GM18507 (cell line): ENCODE measurements around the gene MICAL3.

Experiments used
- DNase-seq: peaks from one replicate; pipeline ENCODE4 v3.0.0; 2011; ENCODE audit warnings: low read depth; ENCODE audit not compliant: insufficient read length; ENCODE audit errors: extremely low spot score
- FAIRE-seq: peaks from 2 replicates; lab custom pipeline; 2011; peaks lifted over from hg19 to GRCh38; lab: Jason Lieb, UNC

Gene MICAL3

DNA sequence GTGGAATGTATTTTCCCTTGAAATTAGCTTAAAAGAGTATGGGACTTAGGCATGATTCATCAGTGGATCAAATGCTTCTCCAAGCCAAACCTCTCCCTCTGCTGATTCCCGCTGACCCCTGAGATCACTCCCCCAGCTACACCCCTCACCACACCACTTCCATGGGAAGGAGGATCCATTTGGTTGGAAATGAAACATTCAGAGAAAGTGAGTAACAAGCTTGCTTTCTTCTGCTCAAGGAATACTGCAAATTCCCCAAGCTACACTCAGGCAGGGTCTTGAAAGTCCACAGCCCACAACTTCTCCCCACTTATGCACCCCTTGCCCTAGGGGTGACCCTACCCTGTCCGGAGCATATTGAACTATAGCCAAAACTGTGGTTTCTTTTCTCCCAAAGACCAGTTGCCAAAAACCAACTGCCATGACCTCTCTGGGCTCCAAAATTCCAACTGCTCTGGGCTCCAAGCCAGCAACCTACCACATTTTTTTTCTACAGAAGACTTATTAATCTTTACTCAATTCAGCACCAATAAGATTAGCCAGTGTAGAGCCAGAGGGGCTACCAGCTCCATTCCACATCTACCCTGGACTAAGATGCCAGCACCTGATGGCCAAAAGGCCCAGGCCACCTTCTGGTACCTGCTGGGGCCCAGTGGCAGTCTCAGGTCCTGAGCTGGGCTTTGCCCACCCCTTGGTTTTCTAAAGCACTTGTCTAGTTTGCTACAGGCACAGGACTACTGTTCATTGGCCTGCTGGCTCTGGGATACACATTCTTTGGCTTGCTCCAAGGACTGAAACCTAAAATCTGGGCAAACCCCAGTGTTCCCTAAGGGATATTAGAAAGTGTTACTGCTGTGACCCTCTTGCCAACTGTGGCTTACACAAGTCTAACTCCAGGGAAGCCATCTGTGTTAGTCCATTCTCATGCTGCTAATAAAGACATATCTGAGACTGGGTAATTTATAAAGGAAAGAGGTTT is 101.1 kb downstream of the MICAL3 start:
- no peak for DNase-seq
- FAIRE-seq = no peak

DNA sequence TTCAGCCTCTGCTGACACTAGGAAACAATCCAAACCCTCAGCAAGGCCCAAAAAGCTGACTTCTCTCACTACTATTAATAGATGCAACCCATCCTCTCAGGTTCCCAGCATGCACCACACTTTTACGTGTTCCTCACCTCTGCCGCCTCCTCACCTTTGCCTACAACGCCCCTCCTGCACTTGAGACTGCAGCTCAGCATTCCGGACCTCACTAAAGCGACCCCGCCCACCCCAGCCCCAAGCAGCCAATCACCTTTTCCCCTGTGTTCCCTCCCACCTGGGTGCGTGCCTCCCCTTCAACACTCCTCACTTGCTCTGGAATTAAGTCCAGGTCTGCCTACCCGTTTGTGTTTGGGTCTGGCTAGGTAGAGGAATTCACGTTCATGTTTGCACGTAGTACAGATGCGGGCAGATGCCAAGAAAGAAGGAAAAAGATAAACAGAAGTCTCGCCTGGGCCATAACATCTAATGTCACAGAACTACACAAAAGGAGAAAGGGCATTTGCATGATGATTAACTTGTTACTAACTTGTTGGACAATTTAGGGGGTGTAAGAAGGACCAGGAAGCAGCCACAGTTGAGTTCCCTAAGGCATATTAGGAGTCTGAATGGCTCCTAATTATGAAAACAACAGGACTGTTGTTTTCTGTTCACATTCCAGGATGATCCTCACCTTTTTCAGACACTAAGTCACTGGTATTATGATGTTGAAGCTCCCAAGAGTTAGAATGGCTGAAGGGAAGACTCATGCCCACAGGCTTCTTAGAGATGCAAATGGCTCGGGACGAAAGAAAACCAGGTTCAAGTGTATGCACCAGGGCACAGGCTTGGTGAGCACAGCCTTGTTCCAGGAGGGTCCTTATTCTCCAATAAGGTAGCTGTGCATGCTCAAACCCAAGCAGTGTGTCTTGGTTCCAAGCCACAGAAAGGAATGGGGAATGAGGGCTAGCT is 102.2 kb downstream of the MICAL3 start:
- FAIRE-seq (no peak), DNase-seq (no peak)

- FAIRE-seq (no peak), DNase-seq (no peak)
Observed at GRCh38 chr22:17920992-17921650, 103.2 kb downstream of the MICAL3 start.

- DNase-seq = no peak
- no peak for FAIRE-seq
Observed at GRCh38 chr22:17920145-17920605, 104.2 kb downstream of the MICAL3 start.

DNA sequence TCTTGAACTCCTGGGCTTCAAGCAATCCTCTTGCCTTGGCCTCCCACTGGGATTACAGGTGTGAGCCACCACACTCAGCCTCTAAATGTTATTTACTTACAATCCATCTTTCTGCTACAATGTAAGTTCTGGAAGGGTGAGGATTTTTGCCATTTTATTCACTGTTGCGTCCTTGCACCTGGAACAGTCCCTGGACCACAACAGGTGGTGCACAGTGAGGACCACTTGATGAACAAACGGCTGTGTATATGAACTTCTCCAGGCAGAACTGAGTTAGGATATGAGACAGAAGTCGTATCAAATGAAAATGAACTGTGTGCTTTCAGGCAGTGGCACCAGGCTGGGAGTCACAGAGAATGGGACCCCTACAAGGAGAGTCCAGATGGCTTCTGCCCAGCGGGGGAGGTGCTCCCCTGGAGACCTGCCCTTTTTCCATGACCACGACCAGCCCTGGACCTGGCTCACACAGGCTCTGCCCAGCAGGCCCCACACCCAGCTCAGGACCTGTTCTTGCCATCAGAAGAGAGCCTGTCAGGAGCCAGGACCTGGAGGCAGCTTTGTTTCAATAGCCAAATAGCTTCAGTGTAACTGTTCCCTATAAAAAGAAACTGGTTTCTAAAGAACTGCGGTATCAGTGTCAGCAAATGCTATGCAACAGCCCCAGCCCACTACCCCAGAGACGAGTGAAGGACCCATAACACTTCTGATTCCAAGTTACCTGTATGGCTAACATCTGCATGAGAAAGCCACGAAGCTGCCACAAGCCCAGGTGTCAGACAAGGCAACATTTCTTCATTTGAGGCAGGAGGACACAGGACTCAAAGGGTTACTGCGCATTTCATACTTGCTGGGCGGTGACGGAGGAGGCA is 104.9 kb downstream of the MICAL3 start:
- DNase-seq (no peak), FAIRE-seq (no peak)

- no peak for DNase-seq
Observed at GRCh38 chr22:17918840-17919239, 105.5 kb downstream of the MICAL3 start.

DNA sequence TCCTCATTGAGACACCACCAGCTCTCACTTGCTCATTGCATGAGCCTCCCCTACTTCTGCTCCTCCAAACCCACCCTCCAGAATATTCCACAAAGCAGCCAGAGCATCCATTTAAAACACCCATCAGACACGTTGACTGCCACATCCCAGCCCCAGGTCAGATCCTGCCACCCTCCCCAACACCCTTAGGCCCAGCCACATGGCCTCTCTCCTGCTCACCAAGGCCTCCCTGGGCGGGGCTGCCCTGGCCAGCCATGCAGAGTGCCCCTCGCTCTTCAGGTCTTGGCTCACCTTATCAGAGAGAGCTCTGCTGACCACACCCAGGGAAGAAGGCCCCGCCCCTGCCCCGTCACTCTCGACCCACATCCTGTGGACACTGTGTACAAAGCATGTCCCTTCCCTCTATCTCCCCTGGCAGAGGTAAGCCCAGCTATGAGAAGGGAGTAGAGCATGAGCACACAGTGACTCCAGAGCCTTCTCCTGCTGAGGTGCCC is 106.8 kb downstream of the MICAL3 start:
- FAIRE-seq = no peak

More at GRCh38 chr22:17918840-17919239, 105.5 kb downstream of the MICAL3 start:
- no peak for FAIRE-seq

GRCh38 chr22:17916226-17916889 is 108.0 kb downstream of the MICAL3 start:
- no peak for FAIRE-seq
- DNase-seq = no peak

More for the DNA sequence above, 106.8 kb downstream of the MICAL3 start:
- DNase-seq = no peak

GRCh38 chr22:17915676-17916075 is 108.7 kb downstream of the MICAL3 start:
- DNase-seq (no peak), FAIRE-seq (no peak)

GRCh38 chr22:17915188-17915587 is 109.2 kb downstream of the MICAL3 start:
- no peak for FAIRE-seq

DNA sequence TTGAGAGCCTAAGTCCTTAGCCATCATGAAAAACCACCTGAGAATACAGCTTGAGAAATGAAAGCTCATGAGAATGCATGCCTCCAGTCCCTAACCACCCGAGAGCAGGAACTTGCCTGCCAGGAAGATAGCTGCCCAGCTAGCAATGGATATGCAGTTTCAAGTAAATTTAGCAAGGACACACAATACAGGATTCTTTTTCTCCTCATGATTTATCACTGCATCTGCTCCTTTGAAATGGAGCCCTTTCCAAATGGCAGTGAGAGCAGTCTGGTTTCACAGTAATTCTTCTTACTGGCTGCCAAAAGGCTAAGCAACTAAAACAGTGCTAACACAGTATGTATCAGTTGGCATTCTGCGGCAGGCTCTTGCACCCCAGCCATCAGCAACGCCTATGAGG is 109.9 kb downstream of the MICAL3 start:
- DNase-seq = no peak
- no peak for FAIRE-seq

More at GRCh38 chr22:17915188-17915587, 109.2 kb downstream of the MICAL3 start:
- no peak for DNase-seq

DNA sequence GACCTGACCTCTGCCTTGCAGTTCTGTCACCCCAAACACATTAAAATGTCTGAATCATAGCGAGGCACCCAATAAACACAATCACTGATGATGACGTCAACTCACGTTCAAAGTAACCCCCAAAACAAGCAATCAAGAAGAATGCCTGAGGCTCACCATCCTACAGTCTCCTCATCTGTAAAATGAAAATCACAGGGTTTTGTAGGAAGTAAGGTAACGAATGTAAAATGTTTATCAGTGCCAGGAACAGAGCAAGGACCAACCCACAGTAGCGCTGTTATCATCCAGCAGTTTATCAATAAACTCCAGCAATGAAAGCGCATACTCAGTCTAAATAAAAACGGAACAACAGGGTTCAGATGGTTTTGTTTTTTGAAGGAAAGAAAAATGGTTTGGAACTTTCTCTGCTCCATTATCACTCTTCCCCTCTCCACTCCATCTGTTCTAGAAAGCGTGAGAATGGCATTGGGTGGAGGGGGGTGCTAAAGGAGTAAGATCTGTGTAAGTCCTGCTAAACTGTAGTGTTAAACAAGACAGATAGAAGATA is 110.5 kb downstream of the MICAL3 start:
- DNase-seq (no peak), FAIRE-seq (no peak)

DNA sequence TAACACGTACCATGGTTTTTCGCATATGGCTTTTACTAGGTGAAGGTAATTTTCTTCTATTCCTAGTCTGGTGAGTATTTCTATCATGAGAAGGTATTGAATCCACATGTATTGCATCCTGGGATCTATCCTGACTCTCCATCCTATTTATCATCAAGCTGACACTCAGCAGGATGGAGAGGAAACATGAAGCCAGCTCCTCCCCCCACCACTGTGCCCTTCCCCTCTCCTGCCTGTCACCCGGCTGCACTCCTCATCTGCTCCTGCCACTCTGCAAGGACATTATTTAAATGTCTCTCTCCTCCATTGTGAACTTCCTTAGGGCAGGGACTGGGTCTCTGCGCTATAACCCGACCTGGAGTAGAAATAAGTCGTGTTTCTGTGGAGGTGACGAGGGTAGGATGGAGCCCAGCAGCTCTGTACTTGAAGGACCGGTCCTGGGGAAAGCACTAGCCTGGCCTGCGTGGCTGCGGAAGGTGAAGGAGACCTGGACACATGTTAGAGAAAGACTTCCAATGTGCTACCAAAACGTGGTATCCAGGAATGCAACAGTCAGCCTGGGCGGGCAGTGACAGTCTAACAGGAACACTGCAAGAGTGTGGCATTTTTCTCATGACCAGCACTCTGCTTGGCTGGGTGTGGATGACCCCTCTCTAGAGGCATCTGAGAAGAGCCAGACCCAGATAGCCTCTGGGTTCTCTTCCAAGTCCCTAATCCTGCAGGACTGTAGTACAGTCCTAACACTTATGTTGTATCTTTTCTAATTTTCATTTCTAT is 111.2 kb downstream of the MICAL3 start:
- no peak for DNase-seq
- FAIRE-seq = no peak

- FAIRE-seq (no peak), DNase-seq (no peak)
Observed at GRCh38 chr22:17911887-17912286, 112.5 kb downstream of the MICAL3 start.

GRCh38 chr22:17911312-17911705 is 113.1 kb downstream of the MICAL3 start:
- FAIRE-seq (no peak), DNase-seq (no peak)

DNA sequence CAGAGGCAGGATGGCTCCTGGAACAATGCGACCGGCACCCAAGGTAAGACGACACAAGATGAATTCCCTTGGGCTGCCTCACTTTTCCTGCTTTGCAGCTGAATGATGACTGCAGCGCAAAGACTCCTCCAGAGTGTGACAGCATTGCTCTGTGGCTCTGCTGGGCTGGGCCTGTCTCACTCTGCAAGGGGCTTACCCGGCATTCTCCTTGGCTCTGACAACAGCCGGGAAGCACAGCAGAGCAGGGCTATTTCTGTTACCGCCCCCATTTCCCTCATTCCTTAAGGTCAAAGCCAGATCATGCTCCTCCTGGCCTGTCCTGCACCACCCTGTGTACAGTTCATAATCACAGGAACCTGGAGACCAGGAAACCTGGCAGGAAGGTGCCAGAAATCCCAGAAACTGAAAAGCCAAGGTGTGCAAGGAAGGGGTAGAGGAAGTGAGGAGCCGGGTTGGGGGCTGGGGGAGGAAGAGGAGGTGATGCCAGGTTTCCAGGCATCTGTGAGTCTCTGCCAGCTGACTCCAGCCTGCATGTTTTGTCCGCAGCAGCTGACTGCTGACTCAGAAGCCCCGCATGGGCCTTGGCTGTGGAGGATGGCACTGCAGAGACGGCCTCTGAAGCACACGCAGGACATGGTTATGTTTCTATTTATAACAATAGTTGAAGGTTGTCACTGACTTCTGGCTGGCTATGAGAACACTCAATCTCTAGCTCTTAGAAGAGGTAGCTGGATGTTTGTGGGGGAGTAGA is 113.6 kb downstream of the MICAL3 start:
- FAIRE-seq = no peak
- no peak for DNase-seq
